Vagina (tissue), 2 donors: ENCODE data around the gene UNC50.

Source experiments
- POLR2A ChIP-seq, 2 donors: fragments of 450-650 bp; IDR thresholded peaks; one replicate each; pipeline ENCODE4 v1.6.1; 2017; ENCODE audit warnings: antibody characterized with exemption in 2 of 2, mild to moderate bottlenecking in 2 of 2, moderate library complexity in 2 of 2
- TF ChIP-seq, protein P1 (sequence below), 3 experiments: fragments of 450-650 bp in 2 of 3; fragments of 200-600 bp in 1 of 3; sonication (generic) in 1 of 3; IDR thresholded peaks; one replicate each; pipeline ENCODE4 v1.5.1; 2017 to 2019; ENCODE audit warnings: antibody characterized with exemption in 3 of 3, mild to moderate bottlenecking in 2 of 3, moderate library complexity in 2 of 3

DNA sequence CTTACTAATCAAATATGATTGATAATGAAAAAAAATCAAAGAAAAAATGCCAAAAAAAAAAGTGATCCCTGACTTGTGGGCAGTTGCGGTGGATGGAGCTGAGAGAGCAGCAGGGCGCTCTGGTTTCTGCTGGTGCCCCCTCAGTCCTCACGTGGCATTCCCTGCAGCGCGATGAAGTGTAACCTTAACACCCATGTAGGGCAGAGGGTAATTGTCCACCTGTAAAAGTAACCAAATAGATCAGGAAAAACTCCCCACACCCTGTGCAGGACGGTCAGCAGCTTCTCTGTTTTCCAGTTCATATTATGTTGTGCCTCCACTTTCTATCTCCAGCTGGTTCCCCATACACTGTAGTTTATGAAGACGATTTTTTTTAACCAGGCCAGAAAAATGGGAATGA is 25.1 kb upstream of the UNC50 start:
- TF ChIP-seq, protein P1, sequence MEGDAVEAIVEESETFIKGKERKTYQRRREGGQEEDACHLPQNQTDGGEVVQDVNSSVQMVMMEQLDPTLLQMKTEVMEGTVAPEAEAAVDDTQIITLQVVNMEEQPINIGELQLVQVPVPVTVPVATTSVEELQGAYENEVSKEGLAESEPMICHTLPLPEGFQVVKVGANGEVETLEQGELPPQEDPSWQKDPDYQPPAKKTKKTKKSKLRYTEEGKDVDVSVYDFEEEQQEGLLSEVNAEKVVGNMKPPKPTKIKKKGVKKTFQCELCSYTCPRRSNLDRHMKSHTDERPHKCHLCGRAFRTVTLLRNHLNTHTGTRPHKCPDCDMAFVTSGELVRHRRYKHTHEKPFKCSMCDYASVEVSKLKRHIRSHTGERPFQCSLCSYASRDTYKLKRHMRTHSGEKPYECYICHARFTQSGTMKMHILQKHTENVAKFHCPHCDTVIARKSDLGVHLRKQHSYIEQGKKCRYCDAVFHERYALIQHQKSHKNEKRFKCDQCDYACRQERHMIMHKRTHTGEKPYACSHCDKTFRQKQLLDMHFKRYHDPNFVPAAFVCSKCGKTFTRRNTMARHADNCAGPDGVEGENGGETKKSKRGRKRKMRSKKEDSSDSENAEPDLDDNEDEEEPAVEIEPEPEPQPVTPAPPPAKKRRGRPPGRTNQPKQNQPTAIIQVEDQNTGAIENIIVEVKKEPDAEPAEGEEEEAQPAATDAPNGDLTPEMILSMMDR (IDR thresholded peaks at IDR 0.05) = no peak
- no peak for TF ChIP-seq POLR2A (IDR thresholded peaks at IDR 0.05)
